Measurements from ENCODE around the gene FHL2.

- TF ChIP-seq TAF1 (IDR thresholded peaks at IDR 0.05; ENCODE audit: borderline replicate concordance, insufficient read depth, low read length): no peak
- no peak for TF ChIP-seq SIN3A (IDR thresholded peaks at IDR 0.05; ENCODE audit: borderline replicate concordance, insufficient read depth, low read length)
- TF ChIP-seq REST (IDR thresholded peaks at IDR 0.05; ENCODE audit: insufficient read depth in 1 of 2, low read depth in 2 of 2, low read length in 2 of 2): no peak
- no peak for TF ChIP-seq FOXP2 (optimal IDR thresholded peaks at IDR 0.05; ENCODE audit: borderline replicate concordance, extremely low read depth, extremely low read length, insufficient read depth)
Measured at GRCh38 chr2:105439141-105439540, 40.3 kb upstream of the FHL2 start.

Data from PFSK-1 (cell line).